ENCODE results near the gene NPM1.

Gene NPM1

DNA sequence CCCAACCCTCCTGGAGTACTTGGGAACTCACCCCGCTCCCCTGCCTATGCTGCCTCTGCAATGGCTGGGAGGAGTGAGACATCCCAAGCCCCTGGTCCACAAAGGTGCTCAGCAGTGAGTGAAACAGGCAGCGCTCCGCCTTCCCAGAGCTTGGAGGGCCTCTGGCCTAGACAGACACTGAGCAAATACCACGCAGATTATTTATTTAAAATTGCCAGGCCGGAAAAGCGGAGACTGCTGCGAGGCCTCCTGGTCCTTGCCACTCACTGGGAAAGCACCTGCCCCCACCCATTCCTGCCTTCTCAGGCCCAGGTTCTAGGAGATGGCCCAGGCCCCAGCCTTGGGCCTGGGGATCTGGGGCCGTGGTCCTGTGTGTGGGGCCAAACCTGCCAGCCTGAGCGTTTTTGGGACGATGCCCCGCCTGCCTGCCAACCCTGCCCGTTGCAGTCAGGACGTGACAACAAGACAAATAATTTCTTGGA, 49.2 kb downstream of the NPM1 start:
- TF ChIP-seq ELF4 (IDR thresholded peaks at IDR 0.05) = no peak
- no peak for TF ChIP-seq FOXK2 (IDR thresholded peaks at IDR 0.05)
- TF ChIP-seq CTBP1 (IDR thresholded peaks at IDR 0.05; ENCODE audit: borderline replicate concordance) = no peak
- no peak for TF ChIP-seq ARNT (IDR thresholded peaks at IDR 0.05)
- POLR2A ChIA-PET = no interaction called here
- DNase-seq (ENCODE audit: extremely low spot score) = no peak
- CTCF ChIA-PET = no interaction called here

DNA sequence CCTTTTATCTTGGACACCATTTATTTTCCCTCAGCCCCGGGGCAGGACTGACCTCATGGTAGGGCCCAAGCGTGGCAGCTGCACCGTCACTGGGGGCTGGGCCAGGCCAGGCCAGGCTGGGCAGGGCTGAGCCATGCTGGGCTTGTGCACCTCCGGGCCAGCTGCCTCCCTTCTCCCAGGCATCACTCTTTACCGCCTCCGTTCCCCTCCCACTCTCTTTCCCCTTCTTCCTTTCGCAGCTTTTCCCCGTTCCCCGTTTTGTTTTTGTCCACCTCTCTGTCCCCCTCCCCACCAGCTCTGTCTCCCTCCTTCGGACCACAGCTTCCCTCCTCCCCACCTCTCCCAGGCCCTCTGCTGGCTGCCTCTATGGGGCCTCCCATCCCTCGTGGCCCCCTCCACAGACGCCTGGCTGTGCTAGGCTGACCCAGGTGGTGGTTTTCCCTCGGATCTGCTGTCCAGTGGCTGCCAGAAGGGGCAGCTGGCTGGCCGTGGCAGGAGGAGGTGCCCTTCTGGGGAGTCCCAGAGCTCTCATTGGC, 49.7 kb downstream of the NPM1 start:
- no peak for DNase-seq (ENCODE audit: extremely low spot score)
- ChIA-PET POLR2A (no interaction called here), CTCF (interaction anchor here (0.6 kb wide), 1 partner anchor 169 kb away, joined by 3 read pairs; no protein-coding TSS in a partner anchor)
- TF ChIP-seq ARNT (IDR thresholded peaks at IDR 0.05) (no peak), NFRKB (IDR thresholded peaks at IDR 0.05) (no peak), CTBP1 (IDR thresholded peaks at IDR 0.05; ENCODE audit: borderline replicate concordance) (no peak), SUZ12 (IDR thresholded peaks at IDR 0.05) (no peak), FOXA1 (IDR thresholded peaks at IDR 0.05) (no peak), TARDBP (IDR thresholded peaks at IDR 0.05) (no peak), LEF1 (IDR thresholded peaks at IDR 0.05; ENCODE audit: borderline replicate concordance) (no peak), HDGF (IDR thresholded peaks at IDR 0.05; ENCODE audit: borderline replicate concordance) (no peak), SP1 (IDR thresholded peaks at IDR 0.05) (no peak), L3MBTL2 (conservative IDR thresholded peaks at IDR 0.05) (no peak), BHLHE40 (IDR thresholded peaks at IDR 0.05; ENCODE audit: borderline replicate concordance) (no peak), ELF4 (IDR thresholded peaks at IDR 0.05) (no peak)
- TF ChIP-seq, protein P1, sequence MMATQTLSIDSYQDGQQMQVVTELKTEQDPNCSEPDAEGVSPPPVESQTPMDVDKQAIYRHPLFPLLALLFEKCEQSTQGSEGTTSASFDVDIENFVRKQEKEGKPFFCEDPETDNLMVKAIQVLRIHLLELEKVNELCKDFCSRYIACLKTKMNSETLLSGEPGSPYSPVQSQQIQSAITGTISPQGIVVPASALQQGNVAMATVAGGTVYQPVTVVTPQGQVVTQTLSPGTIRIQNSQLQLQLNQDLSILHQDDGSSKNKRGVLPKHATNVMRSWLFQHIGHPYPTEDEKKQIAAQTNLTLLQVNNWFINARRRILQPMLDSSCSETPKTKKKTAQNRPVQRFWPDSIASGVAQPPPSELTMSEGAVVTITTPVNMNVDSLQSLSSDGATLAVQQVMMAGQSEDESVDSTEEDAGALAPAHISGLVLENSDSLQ (IDR thresholded peaks at IDR 0.05) = no peak

DNA sequence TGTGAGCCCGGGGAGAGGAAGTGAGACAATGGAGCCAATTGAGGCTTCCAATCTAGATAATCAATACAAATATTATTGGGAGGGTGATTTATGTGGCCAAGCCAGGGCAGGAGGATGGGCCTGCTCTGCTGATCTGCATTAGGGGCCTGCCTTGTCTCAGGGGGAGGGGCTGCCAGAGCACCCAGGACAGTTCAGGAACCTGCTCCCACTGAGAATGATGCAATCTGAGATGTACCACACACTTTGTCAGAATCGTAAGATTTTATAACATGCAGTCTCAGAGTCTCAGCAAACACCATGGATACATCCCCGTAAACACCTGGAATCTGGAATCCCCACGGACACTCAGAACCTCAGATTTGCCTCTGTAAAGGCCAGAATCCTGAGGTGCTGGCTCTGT, 51.1 kb downstream of the NPM1 start:
- CTCF ChIA-PET = no interaction called here
- DNase-seq (ENCODE audit: extremely low spot score) = no peak
- TF ChIP-seq FOXM1 (IDR thresholded peaks at IDR 0.05; ENCODE audit: borderline replicate concordance) (no peak), NFRKB (IDR thresholded peaks at IDR 0.05) (no peak), CTBP1 (IDR thresholded peaks at IDR 0.05; ENCODE audit: borderline replicate concordance) (no peak), SP1 (IDR thresholded peaks at IDR 0.05) (no peak), TARDBP (IDR thresholded peaks at IDR 0.05) (no peak), FOXA1 (IDR thresholded peaks at IDR 0.05) (no peak), SUZ12 (IDR thresholded peaks at IDR 0.05) (no peak), HDGF (IDR thresholded peaks at IDR 0.05; ENCODE audit: borderline replicate concordance) (no peak), ZNF384 (IDR thresholded peaks at IDR 0.05) (no peak), LEF1 (IDR thresholded peaks at IDR 0.05; ENCODE audit: borderline replicate concordance) (no peak), BHLHE40 (IDR thresholded peaks at IDR 0.05; ENCODE audit: borderline replicate concordance) (no peak), FOXK2 (IDR thresholded peaks at IDR 0.05) (no peak), ELF4 (IDR thresholded peaks at IDR 0.05) (no peak), L3MBTL2 (conservative IDR thresholded peaks at IDR 0.05) (no peak), ARNT (IDR thresholded peaks at IDR 0.05) (no peak)
- TF ChIP-seq, protein P1 (IDR thresholded peaks at IDR 0.05) = no peak

DNA sequence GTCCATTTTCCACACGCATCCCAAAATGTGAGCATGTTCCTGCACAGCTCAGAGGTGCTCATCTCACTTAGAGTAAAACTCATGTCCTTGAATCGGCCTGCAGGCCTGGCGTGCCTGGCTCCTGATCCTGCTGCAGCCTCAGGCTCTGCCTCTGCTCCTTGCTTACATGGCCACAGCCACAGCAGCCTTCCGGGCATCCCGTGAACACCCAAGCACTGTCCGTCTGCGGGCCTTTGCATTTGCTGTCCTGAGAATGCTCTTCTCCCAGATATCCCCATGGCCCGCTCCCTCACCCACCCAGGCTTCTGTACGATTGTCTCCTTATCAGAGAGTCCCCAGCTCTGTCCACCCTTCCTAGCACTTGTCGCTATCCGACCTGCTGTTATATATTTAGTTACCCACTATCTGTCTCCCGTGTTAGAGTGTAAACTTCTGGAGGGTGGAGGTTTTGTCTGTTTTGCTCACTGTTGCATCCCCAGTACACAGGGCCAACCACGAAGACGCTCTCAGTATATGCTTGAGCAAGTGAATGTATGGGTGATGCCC, 53.7 kb downstream of the NPM1 start:
- POLR2A ChIA-PET = no interaction called here
- no peak for DNase-seq (ENCODE audit: extremely low spot score)
- TF ChIP-seq ARNT (IDR thresholded peaks at IDR 0.05) = no peak
- TF ChIP-seq NFRKB (IDR thresholded peaks at IDR 0.05) = no peak
- no peak for TF ChIP-seq LEF1 (IDR thresholded peaks at IDR 0.05; ENCODE audit: borderline replicate concordance)
- no peak for TF ChIP-seq HDGF (IDR thresholded peaks at IDR 0.05; ENCODE audit: borderline replicate concordance)
- TF ChIP-seq CTBP1 (IDR thresholded peaks at IDR 0.05; ENCODE audit: borderline replicate concordance) = no peak
- no peak for TF ChIP-seq L3MBTL2 (conservative IDR thresholded peaks at IDR 0.05)
- TF ChIP-seq SUZ12 (IDR thresholded peaks at IDR 0.05) = no peak
- TF ChIP-seq BHLHE40 (IDR thresholded peaks at IDR 0.05; ENCODE audit: borderline replicate concordance) = no peak
- TF ChIP-seq ELF4 (IDR thresholded peaks at IDR 0.05) = no peak
- TF ChIP-seq FOXA1 (IDR thresholded peaks at IDR 0.05) = no peak
- TF ChIP-seq FOXM1 (IDR thresholded peaks at IDR 0.05; ENCODE audit: borderline replicate concordance) = no peak
- TF ChIP-seq SP1 (IDR thresholded peaks at IDR 0.05) = no peak
- TF ChIP-seq TARDBP (IDR thresholded peaks at IDR 0.05) = no peak
- TF ChIP-seq FOXK2 (IDR thresholded peaks at IDR 0.05) = no peak
- no peak for TF ChIP-seq ZNF384 (IDR thresholded peaks at IDR 0.05)
- TF ChIP-seq, protein P1 (IDR thresholded peaks at IDR 0.05) = no peak
- CTCF ChIA-PET = no interaction called here

More for the DNA sequence above, 51.1 kb downstream of the NPM1 start:
- POLR2A ChIA-PET = no interaction called here

DNA sequence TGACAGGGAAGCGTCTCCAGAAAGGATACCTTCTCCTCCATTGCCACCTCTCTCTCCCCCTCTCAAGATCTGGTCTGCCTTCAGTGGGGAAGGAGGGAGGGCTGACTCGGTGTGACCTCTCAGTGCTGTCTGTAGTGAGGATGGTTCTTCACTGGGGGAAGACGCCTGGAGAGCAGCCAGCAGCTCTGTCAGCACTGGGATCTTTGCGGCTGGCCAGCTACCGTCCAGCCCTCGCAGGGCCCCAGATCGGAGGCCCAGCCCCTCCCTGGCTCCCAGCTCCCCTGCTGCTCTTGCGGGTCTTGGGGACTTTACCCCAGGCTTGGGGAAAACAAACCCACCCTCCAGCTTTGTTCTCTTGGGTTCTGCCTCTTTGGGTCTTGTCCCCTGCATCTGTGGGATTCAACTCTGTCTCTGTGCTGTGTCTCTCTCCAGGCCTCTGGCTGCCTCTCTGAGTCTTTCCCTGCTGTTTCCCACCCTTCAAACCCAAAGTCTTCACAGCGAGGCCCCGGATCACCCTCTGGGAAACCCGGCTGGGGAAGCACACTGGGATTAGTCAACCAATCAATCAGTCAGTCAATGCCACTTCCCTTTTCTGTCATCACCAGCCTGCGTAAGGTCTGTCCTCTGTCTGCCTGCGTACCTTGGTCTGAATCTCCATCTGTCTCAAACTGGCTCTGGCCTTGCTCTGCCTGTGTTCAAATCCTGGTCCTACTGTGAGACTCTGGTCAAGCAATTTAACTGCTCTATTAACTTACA, 54.8 kb downstream of the NPM1 start:
- TF ChIP-seq LEF1 (IDR thresholded peaks at IDR 0.05; ENCODE audit: borderline replicate concordance) = no peak
- no peak for TF ChIP-seq SP1 (IDR thresholded peaks at IDR 0.05)
- no peak for TF ChIP-seq ARNT (IDR thresholded peaks at IDR 0.05)
- TF ChIP-seq ZNF384 (IDR thresholded peaks at IDR 0.05) = no peak
- TF ChIP-seq ELF4 (IDR thresholded peaks at IDR 0.05) = no peak
- no peak for TF ChIP-seq FOXM1 (IDR thresholded peaks at IDR 0.05; ENCODE audit: borderline replicate concordance)
- TF ChIP-seq, protein P1 (IDR thresholded peaks at IDR 0.05) = no peak
- no peak for TF ChIP-seq NFRKB (IDR thresholded peaks at IDR 0.05)
- TF ChIP-seq FOXA1 (IDR thresholded peaks at IDR 0.05) = no peak
- TF ChIP-seq BHLHE40 (IDR thresholded peaks at IDR 0.05; ENCODE audit: borderline replicate concordance) = no peak
- TF ChIP-seq FOXK2 (IDR thresholded peaks at IDR 0.05) = no peak
- TF ChIP-seq SUZ12 (IDR thresholded peaks at IDR 0.05) = no peak
- no peak for TF ChIP-seq CTBP1 (IDR thresholded peaks at IDR 0.05; ENCODE audit: borderline replicate concordance)
- no peak for TF ChIP-seq HDGF (IDR thresholded peaks at IDR 0.05; ENCODE audit: borderline replicate concordance)
- TF ChIP-seq L3MBTL2 (conservative IDR thresholded peaks at IDR 0.05) = no peak
- TF ChIP-seq TARDBP (IDR thresholded peaks at IDR 0.05) = no peak
- ChIA-PET POLR2A (no interaction called here), CTCF (no interaction called here)
- no peak for DNase-seq (ENCODE audit: extremely low spot score)
